SK-N-SH (cell line): Measurements from ENCODE around the gene EPB41L2.

Experiments
- CTCF ChIP-seq: fragments of 200-600 bp; sonication (generic); IDR thresholded peaks from 2 replicates; pipeline ENCODE4 v1.6.1; 2017; ENCODE audit warnings: antibody characterized with exemption, mild to moderate bottlenecking, moderate library complexity
- EP300 ChIP-seq, 2 experiments: IDR thresholded peaks; 2 replicates each; pipeline versions ENCODE4 v1.4.0 to v1.6.1; 2012; ENCODE audit warnings: borderline replicate concordance in 1 of 2, low read depth in 1 of 2, low read length in 1 of 2
- FOXJ3 ChIP-seq: sonication (generic); formaldehyde crosslinking; IDR thresholded peaks from 2 replicates; pipeline ENCODE4 v1.5.1; 2020; ENCODE audit warnings: mild to moderate bottlenecking, missing genetic modification reagents
- FOXM1 ChIP-seq: IDR thresholded peaks from 2 replicates; pipeline ENCODE4 v1.4.0; 2012; ENCODE audit warnings: low read depth, mild to moderate bottlenecking
- GABPA ChIP-seq: IDR thresholded peaks from 2 replicates; pipeline ENCODE4 v1.4.0; 2012; ENCODE audit warnings: low read depth, mild to moderate bottlenecking
- MXI1 ChIP-seq: IDR thresholded peaks from 2 replicates; pipeline ENCODE4 v1.6.1; 2012; ENCODE audit warnings: mild to moderate bottlenecking, low read depth, low read length, improper control_type of control experiment
- POLR2AphosphoS5 ChIP-seq: IDR thresholded peaks from 2 replicates; pipeline ENCODE4 v1.6.1; 2012; ENCODE audit warnings: low read depth, low read length
- RCOR1 ChIP-seq: fragments of 150-350 bp; IDR thresholded peaks from 2 replicates; pipeline ENCODE4 v1.6.1; 2017; ENCODE audit warnings: antibody characterized with exemption, low read length
- SIN3A ChIP-seq: IDR thresholded peaks from 2 replicates; pipeline ENCODE4 v1.6.1; 2012; ENCODE audit warnings: low read depth, mild to moderate bottlenecking, low read length, moderate library complexity, borderline replicate concordance
- TCF12 ChIP-seq: IDR thresholded peaks from 2 replicates; pipeline ENCODE4 v1.4.0; 2012
- TF ChIP-seq, protein P1 (sequence below): IDR thresholded peaks from 2 replicates; pipeline ENCODE4 v1.6.1; 2012; ENCODE audit warnings: mild to moderate bottlenecking, low read depth, low read length, moderate library complexity

GRCh38 chr6:130980310-130981032 is 82.6 kb downstream of the EPB41L2 start:
- TF ChIP-seq, protein P1, sequence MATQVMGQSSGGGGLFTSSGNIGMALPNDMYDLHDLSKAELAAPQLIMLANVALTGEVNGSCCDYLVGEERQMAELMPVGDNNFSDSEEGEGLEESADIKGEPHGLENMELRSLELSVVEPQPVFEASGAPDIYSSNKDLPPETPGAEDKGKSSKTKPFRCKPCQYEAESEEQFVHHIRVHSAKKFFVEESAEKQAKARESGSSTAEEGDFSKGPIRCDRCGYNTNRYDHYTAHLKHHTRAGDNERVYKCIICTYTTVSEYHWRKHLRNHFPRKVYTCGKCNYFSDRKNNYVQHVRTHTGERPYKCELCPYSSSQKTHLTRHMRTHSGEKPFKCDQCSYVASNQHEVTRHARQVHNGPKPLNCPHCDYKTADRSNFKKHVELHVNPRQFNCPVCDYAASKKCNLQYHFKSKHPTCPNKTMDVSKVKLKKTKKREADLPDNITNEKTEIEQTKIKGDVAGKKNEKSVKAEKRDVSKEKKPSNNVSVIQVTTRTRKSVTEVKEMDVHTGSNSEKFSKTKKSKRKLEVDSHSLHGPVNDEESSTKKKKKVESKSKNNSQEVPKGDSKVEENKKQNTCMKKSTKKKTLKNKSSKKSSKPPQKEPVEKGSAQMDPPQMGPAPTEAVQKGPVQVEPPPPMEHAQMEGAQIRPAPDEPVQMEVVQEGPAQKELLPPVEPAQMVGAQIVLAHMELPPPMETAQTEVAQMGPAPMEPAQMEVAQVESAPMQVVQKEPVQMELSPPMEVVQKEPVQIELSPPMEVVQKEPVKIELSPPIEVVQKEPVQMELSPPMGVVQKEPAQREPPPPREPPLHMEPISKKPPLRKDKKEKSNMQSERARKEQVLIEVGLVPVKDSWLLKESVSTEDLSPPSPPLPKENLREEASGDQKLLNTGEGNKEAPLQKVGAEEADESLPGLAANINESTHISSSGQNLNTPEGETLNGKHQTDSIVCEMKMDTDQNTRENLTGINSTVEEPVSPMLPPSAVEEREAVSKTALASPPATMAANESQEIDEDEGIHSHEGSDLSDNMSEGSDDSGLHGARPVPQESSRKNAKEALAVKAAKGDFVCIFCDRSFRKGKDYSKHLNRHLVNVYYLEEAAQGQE = no peak
- no peak for TF ChIP-seq POLR2AphosphoS5
- TF ChIP-seq EP300 (IDR thresholded peaks at IDR 0.05; ENCODE audit: borderline replicate concordance in 1 of 2, low read depth in 1 of 2, low read length in 1 of 2) = no peak
- no peak for TF ChIP-seq CTCF
- TF ChIP-seq SIN3A = no peak
- TF ChIP-seq GABPA = no peak
- no peak for TF ChIP-seq FOXM1
- no peak for TF ChIP-seq RCOR1
- TF ChIP-seq TCF12 = no peak
- no peak for TF ChIP-seq FOXJ3 (CRISPR knock-in tag)
- no peak for TF ChIP-seq MXI1
